HG03432 (cell line): ENCODE results near the gene VAT1.
"Not testable (repeated sequence)": the region's sequence is repeated elsewhere in the genome, so short reads cannot be mapped to it uniquely, and the experiment has no call there.

Experiments used
- ATAC-seq: cut with Tn5 transposase; IDR thresholded peaks from one replicate; pipeline ENCODE4 v1.9.1; 2021; ENCODE audit warnings: mild to moderate bottlenecking, moderate library complexity; ENCODE audit not compliant: unreplicated experiment

The VAT1 gene

GRCh38 chr17:43010667-43011308 is 11.4 kb downstream of the VAT1 start:
- no peak for ATAC-seq

- peak; percentile 84 for ATAC-seq
Measured at GRCh38 chr17:43006639-43007551, 15.3 kb downstream of the VAT1 start, which contains the start of gene IFI35. Gene IFI35 (plus strand): TSS chr17:43006784. CDS start chr17:43006948, 164 bp downstream.

- ATAC-seq = no peak
Measured at GRCh38 chr17:43003542-43004172, 18.5 kb downstream of the VAT1 start.

GRCh38 chr17:43000894-43001293 is 21.3 kb downstream of the VAT1 start:
- not testable (repeated sequence) for ATAC-seq

- ATAC-seq = no peak
Measured at GRCh38 chr17:42999003-42999525, 23.1 kb downstream of the VAT1 start.

- peak; percentile 93 for ATAC-seq
Measured at GRCh38 chr17:42997984-42998938, 23.9 kb downstream of the VAT1 start, which contains the start of gene RPL27. Gene RPL27 (plus strand): TSS chr17:42998419. CDS start chr17:42998751, 332 bp downstream.

GRCh38 chr17:42997390-42997983 is 24.7 kb downstream of the VAT1 start:
- no peak for ATAC-seq

- ATAC-seq = not testable (repeated sequence)
Measured at GRCh38 chr17:42993913-42994312, 28.3 kb downstream of the VAT1 start.

GRCh38 chr17:42992872-42993271 is 29.3 kb downstream of the VAT1 start:
- ATAC-seq = no peak

- ATAC-seq = no peak
Measured at GRCh38 chr17:42991471-42991870, 30.7 kb downstream of the VAT1 start.

GRCh38 chr17:42989726-42990652 is 32.2 kb downstream of the VAT1 start:
- ATAC-seq = no peak

GRCh38 chr17:42989141-42989540 is 33.0 kb downstream of the VAT1 start:
- no peak for ATAC-seq

GRCh38 chr17:42985225-42985624 is 37.0 kb downstream of the VAT1 start:
- ATAC-seq = no peak

GRCh38 chr17:42982266-42982665 is 39.9 kb downstream of the VAT1 start:
- ATAC-seq = no peak

GRCh38 chr17:42980766-42981397 is 41.3 kb downstream of the VAT1 start:
- peak; percentile 45 for ATAC-seq

- peak; percentile 77 for ATAC-seq
Measured at GRCh38 chr17:42980274-42980765, 41.9 kb downstream of the VAT1 start, which contains the start of gene RUNDC1. Gene RUNDC1 (plus strand): TSS chr17:42980565. CDS start chr17:42980577, 12 bp downstream.

GRCh38 chr17:42979511-42980273 is 42.5 kb downstream of the VAT1 start, which contains the start of gene PTGES3L:
Gene PTGES3L (minus strand): TSS chr17:42980080. CDS start chr17:42980053, 27 bp downstream.
- ATAC-seq = peak; percentile 40
